Chondrocyte (in vitro differentiated cells): ENCODE results near the gene RAD51B. TPM values are rescaled to one million over a fixed set of nuclear protein-coding genes. Genes with fewer than 3 reads are reported as not detected.

ENCODE experiments used
- DNase-seq: peaks from one replicate; pipeline ENCODE4 v3.0.0; 2021; ENCODE audit warnings: mixed read lengths, low spot score
- H3K27ac Mint-ChIP-seq: one replicate; pipeline ENCODE4 v1.8.0; 2021; ENCODE audit warnings: mild to moderate bottlenecking, moderate library complexity, mixed read lengths; ENCODE audit not compliant: unreplicated experiment
- H3K27me3 Mint-ChIP-seq: 2 replicates; pipeline ENCODE4 v1.8.0; 2021; ENCODE audit warnings: low read depth, mixed read lengths
- H3K36me3 Mint-ChIP-seq: 2 replicates; pipeline ENCODE4 v1.8.0; 2021; ENCODE audit warnings: low read depth, mixed read lengths
- H3K4me1 Mint-ChIP-seq: 2 replicates; pipeline ENCODE4 v1.8.0; 2021; ENCODE audit warnings: low read depth, mild to moderate bottlenecking, mixed read lengths
- H3K4me3 Mint-ChIP-seq: one replicate; pipeline ENCODE4 v1.8.0; 2021; ENCODE audit warnings: mild to moderate bottlenecking, moderate library complexity, mixed read lengths; ENCODE audit not compliant: unreplicated experiment
- H3K9me3 Mint-ChIP-seq: 2 replicates; pipeline ENCODE4 v1.8.0; 2021; ENCODE audit warnings: low read depth, mixed read lengths
- total RNA-seq: library from RNA; stranded (reverse); gene quantifications from 3 replicates; pipeline ENCODE4 v1.2.1, GENCODE V29; 2021
- TF ChIP-seq, protein P1 (sequence below): fragments of 200-600 bp; sonication (generic); IDR thresholded peaks from 2 replicates; pipeline ENCODE4 v1.5.0; 2021; ENCODE audit warnings: antibody characterized with exemption, mild to moderate bottlenecking, moderate library complexity

RAD51B gene
- total RNA-seq, 1 donor from 2014 or later: 8.2 TPM

DNA sequence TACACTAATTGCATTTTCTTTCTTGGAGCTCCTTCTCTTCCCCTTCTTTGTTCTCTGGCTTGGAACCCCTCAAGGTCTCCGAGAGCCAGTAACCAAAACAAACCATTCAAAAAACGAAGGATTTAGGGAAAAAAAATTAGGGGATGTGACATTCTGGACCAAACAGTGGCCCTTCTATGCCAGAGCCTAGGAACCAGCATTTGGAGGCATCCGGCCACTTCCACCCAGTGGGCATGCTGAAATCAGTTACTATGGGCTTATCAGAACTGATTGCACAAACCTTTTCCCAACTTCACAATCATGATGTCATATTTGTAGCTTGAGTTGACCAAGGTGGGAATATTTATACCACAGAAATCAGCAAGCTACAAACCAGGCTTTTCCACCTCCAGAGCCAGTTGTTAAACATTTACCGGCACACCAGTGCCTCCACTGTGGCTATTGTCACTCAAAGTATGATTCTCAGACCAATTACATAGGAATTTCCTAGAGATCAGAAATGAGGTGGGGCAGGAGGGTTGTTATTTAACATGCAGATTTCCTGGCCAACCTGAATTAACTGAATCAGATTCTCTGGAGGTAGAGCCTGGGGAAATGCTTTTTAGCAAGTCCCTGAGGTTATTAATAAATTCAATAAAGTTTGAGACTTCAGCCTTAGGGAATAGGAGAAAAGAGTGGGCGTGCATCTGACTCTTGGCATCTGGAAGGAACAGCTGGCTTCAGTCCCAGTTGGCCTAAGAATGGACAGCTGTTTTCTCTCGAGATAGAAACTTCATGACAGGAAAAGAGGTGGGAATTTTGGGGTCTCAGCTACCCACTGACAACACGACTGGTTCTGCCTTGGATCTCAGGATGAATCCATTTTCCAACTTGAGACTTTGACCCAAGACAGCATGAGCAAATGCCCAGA, 699.4 kb downstream of the RAD51B start:
- no peaks in the 10 kb centered on the region for H3K27me3 Mint-ChIP-seq
- H3K4me1 Mint-ChIP-seq: peaks cover 49% of the 10 kb centered on the region
- no peak overlapping the region for H3K4me3 Mint-ChIP-seq
- H3K27ac Mint-ChIP-seq: no peak overlapping the region
- TF ChIP-seq, protein P1, sequence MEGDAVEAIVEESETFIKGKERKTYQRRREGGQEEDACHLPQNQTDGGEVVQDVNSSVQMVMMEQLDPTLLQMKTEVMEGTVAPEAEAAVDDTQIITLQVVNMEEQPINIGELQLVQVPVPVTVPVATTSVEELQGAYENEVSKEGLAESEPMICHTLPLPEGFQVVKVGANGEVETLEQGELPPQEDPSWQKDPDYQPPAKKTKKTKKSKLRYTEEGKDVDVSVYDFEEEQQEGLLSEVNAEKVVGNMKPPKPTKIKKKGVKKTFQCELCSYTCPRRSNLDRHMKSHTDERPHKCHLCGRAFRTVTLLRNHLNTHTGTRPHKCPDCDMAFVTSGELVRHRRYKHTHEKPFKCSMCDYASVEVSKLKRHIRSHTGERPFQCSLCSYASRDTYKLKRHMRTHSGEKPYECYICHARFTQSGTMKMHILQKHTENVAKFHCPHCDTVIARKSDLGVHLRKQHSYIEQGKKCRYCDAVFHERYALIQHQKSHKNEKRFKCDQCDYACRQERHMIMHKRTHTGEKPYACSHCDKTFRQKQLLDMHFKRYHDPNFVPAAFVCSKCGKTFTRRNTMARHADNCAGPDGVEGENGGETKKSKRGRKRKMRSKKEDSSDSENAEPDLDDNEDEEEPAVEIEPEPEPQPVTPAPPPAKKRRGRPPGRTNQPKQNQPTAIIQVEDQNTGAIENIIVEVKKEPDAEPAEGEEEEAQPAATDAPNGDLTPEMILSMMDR: no peak
- no peaks in the 10 kb centered on the region for H3K9me3 Mint-ChIP-seq
- no peak for DNase-seq
- no peaks in the 10 kb centered on the region for H3K36me3 Mint-ChIP-seq

DNA sequence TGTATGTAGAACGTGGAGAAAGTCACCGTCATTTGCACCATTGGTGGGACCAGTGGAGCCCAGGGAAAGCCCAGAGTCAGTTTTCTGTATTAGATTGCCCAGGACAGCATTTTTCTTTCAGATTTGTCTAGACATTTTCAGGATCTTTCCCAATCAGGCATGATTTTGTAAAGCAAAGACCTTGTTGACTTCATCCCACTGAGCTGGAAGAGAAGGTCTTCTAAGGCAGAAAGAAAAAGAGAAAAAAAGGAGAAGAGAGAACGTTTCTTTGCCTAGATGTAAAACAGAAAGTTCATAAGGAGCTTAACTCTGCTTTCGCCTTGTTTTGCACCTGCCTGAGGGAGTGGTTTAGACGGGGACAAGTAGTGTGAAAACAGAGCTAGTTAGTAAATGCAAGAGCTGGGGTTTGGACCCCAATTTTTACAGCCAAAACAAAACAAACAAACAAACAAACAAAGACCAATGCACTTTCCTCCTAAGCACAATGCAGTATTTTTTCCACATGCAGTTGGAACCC, 700.1 kb downstream of the RAD51B start:
- H3K27me3 Mint-ChIP-seq: no peaks in the 10 kb centered on the region
- H3K9me3 Mint-ChIP-seq: no peaks in the 10 kb centered on the region
- no peak overlapping the region for H3K4me3 Mint-ChIP-seq
- TF ChIP-seq, protein P1: no peak
- H3K36me3 Mint-ChIP-seq: no peaks in the 10 kb centered on the region
- no peak overlapping the region for H3K27ac Mint-ChIP-seq
- no peak for DNase-seq
- peaks cover 53% of the 10 kb centered on the region for H3K4me1 Mint-ChIP-seq

DNA sequence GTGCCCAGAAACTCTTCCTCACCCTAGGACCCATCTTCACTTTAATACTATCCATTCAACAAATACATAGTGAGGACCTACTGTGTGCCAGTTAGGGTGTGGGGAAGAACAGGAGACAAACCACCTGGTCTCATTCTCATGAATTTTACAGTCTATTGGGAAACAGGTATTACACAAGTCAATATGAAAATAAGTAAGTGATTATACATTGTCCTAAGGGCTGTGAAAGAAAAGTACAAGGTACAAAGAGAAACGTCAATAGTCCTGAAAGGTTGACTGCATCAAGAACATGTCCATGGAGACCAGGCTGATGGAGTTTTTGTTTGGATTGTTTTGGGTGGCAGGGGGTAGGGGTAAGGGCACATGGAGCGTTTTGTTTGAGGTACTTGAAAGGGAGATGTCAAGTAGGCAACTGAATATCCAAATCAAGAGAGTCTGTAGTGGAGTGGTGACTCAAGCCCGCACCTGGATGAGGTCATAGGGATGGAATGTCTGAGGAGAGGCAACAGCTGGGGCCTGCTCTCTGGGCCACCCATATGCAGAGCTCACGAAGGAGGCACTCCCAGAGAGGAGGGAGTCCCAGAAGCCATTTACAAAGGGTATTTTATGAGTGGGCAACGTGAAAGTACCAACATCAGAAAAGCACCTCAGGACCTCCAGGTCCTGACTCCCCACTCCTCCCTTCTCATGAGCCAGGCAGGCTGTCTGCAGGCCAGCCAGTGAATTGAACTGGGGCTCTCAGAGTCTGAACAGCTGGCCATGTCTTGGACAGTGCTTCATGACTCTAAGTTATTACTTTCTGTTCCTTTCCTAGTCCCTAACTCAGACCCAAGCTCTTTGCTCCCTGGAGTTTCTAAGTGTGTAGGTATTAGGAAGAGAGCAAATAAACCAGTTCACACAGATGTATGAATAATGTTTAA, 701.3 kb downstream of the RAD51B start:
- TF ChIP-seq, protein P1: no peak
- no peak overlapping the region for H3K4me3 Mint-ChIP-seq
- peaks cover 2% of the 10 kb centered on the region for H3K36me3 Mint-ChIP-seq
- H3K27ac Mint-ChIP-seq: peak overlapping the region; percentile 11
- DNase-seq: no peak
- H3K27me3 Mint-ChIP-seq: no peaks in the 10 kb centered on the region
- H3K4me1 Mint-ChIP-seq: peaks cover 53% of the 10 kb centered on the region
- no peaks in the 10 kb centered on the region for H3K9me3 Mint-ChIP-seq

DNA sequence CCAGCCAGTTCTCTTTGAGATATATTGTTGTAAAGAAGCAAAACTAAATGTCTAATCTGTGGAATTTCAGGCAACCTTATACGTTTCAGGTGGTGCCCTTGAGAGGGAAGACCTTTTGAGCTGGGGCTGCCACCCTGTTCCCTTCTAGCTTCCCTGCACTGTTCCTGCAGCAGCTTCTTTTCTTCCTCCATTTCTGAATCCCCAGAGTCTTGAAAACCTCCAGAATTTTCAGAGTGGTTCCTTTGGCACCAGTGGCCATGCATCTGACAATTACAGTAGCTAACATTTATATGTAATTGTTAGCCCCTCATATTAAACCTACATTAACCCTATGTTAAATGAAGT, 702.0 kb downstream of the RAD51B start:
- no peak overlapping the region for H3K4me3 Mint-ChIP-seq
- no peaks in the 10 kb centered on the region for H3K27me3 Mint-ChIP-seq
- no peaks in the 10 kb centered on the region for H3K9me3 Mint-ChIP-seq
- DNase-seq: no peak
- peaks cover 57% of the 10 kb centered on the region for H3K4me1 Mint-ChIP-seq
- TF ChIP-seq, protein P1: no peak
- peak overlapping the region; percentile 18 for H3K27ac Mint-ChIP-seq
- peaks cover 2% of the 10 kb centered on the region for H3K36me3 Mint-ChIP-seq

DNA sequence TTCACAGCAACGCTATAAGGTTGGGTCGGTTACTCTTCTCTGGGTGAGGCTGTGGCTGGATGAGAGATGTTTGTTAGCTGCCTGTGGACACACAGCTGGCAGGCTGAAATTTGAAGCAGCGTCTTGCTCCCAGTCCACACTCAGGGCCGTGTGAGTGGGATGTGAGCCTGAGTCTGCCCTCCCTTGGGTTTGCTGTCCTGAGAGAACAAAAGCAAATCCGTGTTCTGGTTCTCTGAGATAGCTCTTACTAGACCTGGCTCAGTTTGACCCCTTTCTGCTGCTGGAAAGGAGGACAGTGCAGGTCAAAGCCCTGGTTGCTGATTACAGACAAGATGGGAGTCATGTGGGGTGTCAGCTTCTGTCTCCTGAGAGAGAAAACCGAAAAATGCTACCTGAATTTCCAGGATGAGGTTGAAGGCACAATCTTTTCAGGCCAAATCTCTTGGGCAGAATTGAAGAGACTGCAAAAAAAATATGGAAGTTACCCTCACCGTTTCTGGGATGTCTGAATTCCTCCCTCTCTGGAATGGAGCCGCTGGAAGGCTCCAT, 702.5 kb downstream of the RAD51B start:
- Mint-ChIP-seq H3K4me3 (no peak overlapping the region), H3K27ac (no peak overlapping the region), H3K4me1 (peaks cover 62% of the 10 kb centered on the region), H3K27me3 (no peaks in the 10 kb centered on the region), H3K9me3 (no peaks in the 10 kb centered on the region), H3K36me3 (peaks cover 2% of the 10 kb centered on the region)
- TF ChIP-seq, protein P1: no peak
- DNase-seq: no peak
